Measurements from ENCODE around the gene VWC2.

VWC2 gene

DNA sequence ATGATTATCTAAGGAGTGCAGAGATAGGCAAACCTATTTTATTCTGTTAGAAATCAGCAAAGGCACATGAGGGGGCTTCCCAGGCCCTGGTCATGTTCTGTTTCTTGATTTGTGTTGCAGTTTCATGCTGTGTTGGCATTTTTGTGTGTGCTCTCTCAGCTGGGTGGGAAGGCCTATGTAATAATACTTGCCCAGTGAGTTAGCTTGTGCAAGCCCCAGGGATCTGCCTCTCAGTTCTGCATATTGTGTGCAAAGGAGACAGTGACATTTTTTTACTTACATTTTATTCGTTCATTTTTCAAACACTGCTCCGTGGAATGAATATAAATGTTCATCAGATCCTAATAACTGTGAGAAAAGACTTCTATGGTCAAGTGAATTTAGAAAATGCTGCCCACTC, 119.0 kb downstream of the VWC2 start:
- CTCF ChIA-PET: no interaction called here
- H3K9me3 Mint-ChIP-seq: no peaks in the 10 kb centered on the region
- no peak for DNase-seq

DNA sequence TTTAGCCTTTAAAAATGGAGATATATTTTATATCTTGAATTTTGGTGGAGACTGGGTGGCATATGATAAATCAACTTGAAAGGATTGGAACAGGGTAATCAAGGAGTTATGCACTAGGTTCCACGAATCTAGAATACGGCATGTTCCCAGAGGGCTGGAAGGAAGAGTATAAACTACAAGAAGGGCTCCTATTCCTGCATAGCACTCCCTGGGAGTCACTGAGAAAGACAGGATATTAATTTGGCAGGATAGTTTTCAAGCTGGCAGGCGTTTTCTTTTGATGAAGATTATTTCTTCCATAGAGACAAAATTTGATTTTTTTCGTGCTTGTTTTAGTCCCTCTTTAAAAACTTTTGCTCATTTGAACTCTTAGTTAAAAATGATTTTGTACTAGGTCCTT, 119.7 kb downstream of the VWC2 start:
- H3K27me3 Mint-ChIP-seq: no peaks in the 10 kb centered on the region
- H3K9me3 Mint-ChIP-seq: no peaks in the 10 kb centered on the region
- DNase-seq: no peak
- CTCF ChIA-PET: no interaction called here
- H3K27ac Mint-ChIP-seq: no peak overlapping the region
- no peaks in the 10 kb centered on the region for H3K36me3 Mint-ChIP-seq
- no peaks in the 10 kb centered on the region for H3K4me1 Mint-ChIP-seq
- H3K4me3 Mint-ChIP-seq: no peak overlapping the region

More for the DNA sequence above, 119.0 kb downstream of the VWC2 start:
- Mint-ChIP-seq H3K27me3 (no peaks in the 10 kb centered on the region), H3K4me3 (no peak overlapping the region), H3K4me1 (no peaks in the 10 kb centered on the region), H3K36me3 (no peaks in the 10 kb centered on the region), H3K27ac (no peak overlapping the region)

DNA sequence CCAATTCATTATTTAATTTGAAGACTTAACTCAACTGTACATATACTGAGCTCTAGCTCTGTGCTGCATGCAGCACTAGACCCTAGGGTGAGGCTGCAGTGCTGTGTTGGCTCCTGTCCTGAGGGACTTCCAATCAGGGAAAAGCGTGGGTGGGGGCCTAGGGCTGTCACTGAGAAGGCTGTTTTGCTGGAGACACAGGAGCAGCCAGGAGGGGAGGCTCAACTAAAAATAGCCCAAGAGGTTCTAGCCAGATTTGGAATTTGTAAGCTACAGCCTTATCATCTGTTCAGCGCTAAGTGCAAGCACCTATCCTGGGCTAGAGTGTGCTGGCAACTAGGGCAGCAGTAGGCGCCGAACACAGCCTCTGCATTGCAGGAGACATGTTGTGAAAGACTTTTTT, 121.1 kb downstream of the VWC2 start:
- Mint-ChIP-seq H3K27me3 (no peaks in the 10 kb centered on the region), H3K4me1 (no peaks in the 10 kb centered on the region), H3K4me3 (no peak overlapping the region), H3K27ac (no peak overlapping the region), H3K36me3 (no peaks in the 10 kb centered on the region), H3K9me3 (no peaks in the 10 kb centered on the region)
- no peak for DNase-seq
- CTCF ChIA-PET: no interaction called here

DNA sequence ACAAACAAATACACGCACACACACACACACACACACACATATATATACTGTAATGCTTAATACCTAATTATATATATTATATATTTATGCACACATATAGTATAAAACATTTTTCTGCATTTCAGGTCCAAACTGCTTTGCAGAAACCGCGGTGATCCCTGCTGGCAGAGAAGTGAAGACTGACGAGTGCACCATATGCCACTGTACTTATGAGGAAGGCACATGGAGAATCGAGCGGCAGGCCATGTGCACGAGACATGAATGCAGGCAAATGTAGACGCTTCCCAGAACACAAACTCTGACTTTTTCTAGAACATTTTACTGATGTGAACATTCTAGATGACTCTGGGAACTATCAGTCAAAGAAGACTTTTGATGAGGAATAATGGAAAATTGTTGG, 138.5 kb downstream of the VWC2 start:
- CTCF ChIA-PET: no interaction called here
- no peaks in the 10 kb centered on the region for H3K36me3 Mint-ChIP-seq
- no peak overlapping the region for H3K4me3 Mint-ChIP-seq
- H3K27ac Mint-ChIP-seq: no peak overlapping the region
- no peaks in the 10 kb centered on the region for H3K9me3 Mint-ChIP-seq
- no peak for DNase-seq
- peaks cover 6% of the 10 kb centered on the region for H3K27me3 Mint-ChIP-seq
- H3K4me1 Mint-ChIP-seq: no peaks in the 10 kb centered on the region

DNA sequence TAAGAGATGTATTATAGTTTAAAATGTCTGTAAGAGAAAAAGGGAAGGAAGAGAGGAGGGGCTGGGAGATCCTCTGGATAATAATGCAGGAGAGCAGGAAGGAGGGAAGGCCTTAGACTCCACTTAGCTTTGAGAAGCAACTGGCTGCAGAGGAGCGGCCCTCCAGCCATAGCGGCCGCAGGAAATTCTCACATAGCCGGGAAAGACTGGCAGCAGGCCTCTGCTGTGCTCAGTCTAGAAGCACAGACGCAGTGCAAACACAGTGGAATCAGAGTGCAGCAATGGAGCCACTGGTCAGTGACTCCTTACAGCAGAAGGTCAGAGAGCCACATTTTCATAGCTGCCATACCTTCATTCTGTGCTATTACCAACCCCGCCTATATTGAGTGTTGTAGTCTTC, 153.3 kb downstream of the VWC2 start:
- Mint-ChIP-seq H3K27me3 (no peaks in the 10 kb centered on the region), H3K4me1 (no peaks in the 10 kb centered on the region), H3K9me3 (peaks cover 6% of the 10 kb centered on the region), H3K27ac (no peak overlapping the region), H3K36me3 (no peaks in the 10 kb centered on the region), H3K4me3 (no peak overlapping the region)
- CTCF ChIA-PET: no interaction called here
- DNase-seq: no peak

DNA sequence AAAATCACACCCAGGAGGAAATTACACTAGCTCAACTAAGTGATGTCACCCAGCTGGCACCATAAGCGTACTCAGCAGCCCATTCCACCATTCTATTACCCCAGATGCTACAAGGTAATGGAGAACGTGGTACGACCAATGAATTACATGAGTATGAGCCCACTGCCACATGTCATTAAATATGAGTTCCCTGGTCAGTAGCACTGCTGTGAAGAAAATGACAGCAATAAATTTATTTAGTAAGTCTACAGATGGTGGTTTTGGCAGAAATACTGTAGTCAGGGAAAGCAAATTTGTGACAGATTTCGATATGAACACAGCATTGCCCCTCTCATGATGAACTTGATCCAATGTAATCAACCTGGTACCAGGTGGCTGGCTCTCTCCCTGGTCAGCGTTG, 154.2 kb downstream of the VWC2 start:
- H3K4me1 Mint-ChIP-seq: no peaks in the 10 kb centered on the region
- no peaks in the 10 kb centered on the region for H3K27me3 Mint-ChIP-seq
- H3K4me3 Mint-ChIP-seq: no peak overlapping the region
- CTCF ChIA-PET: no interaction called here
- peaks cover 12% of the 10 kb centered on the region for H3K9me3 Mint-ChIP-seq
- no peaks in the 10 kb centered on the region for H3K36me3 Mint-ChIP-seq
- no peak overlapping the region for H3K27ac Mint-ChIP-seq
- DNase-seq: no peak

DNA sequence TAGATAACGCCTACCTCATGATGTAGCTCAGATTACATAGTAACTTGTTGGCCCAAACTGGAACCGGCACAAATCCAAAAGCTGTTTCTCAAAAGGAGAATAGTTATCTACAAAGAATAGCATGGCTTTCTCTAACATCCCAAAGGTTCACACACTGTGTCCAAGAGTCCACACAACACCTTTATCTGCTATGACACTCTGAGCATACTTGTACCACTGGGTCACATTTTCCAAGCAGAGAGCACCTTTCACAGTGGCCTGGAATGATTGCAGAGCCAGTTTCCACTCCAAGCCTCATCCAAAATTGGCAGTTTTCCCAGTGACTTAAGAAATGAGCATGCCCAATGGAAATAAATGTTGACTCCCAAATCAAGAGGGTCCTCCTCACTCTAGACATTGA, 155.3 kb downstream of the VWC2 start:
- H3K36me3 Mint-ChIP-seq: no peaks in the 10 kb centered on the region
- H3K4me1 Mint-ChIP-seq: no peaks in the 10 kb centered on the region
- CTCF ChIA-PET: no interaction called here
- peaks cover 14% of the 10 kb centered on the region for H3K9me3 Mint-ChIP-seq
- no peaks in the 10 kb centered on the region for H3K27me3 Mint-ChIP-seq
- no peak for DNase-seq
- H3K27ac Mint-ChIP-seq: no peak overlapping the region
- no peak overlapping the region for H3K4me3 Mint-ChIP-seq

DNA sequence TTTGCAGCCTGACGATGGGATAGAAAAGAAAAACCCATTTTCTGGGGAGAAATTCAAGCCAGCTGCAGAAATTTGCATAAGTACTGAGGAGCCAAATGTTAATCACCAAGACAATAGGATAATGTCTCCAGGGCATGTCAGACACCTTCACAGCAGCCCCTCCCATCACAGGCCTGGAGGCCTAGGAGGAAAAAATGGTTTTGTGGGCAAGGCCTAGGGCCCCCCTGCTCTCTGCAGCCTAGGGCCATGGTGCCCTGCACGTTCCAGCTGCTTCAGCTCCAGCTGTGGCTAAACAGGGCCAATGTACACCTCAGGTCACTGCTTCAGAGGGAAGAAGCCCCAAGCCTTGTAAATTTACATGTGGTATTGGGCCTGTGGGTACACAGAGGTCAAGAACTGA, 158.2 kb downstream of the VWC2 start:
- Mint-ChIP-seq H3K4me1 (no peaks in the 10 kb centered on the region), H3K27ac (no peak overlapping the region), H3K9me3 (peaks cover 14% of the 10 kb centered on the region), H3K4me3 (no peak overlapping the region), H3K36me3 (no peaks in the 10 kb centered on the region), H3K27me3 (no peaks in the 10 kb centered on the region)
- DNase-seq: no peak
- CTCF ChIA-PET: no interaction called here

DNA sequence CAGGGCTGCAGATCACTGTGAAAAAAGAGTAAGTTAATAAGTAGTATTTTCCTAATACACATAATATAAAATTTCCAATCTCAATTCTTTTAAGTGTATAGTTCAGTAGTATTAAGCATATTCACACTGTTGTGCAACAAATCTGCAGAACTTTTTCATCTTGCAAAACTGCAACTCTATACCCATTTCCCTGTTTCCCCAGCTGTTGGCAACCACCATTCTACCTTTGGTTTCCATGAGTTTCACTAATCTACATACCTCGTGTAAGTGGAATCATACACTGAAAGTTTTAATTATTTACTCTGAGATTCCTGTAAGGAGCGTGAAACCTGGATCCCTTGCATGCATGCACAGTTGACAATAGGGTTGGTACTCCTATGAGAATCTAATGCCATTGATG, 164.2 kb downstream of the VWC2 start:
- no peak overlapping the region for H3K27ac Mint-ChIP-seq
- no peak for DNase-seq
- no peaks in the 10 kb centered on the region for H3K36me3 Mint-ChIP-seq
- H3K4me3 Mint-ChIP-seq: no peak overlapping the region
- H3K4me1 Mint-ChIP-seq: no peaks in the 10 kb centered on the region
- peaks cover 2% of the 10 kb centered on the region for H3K9me3 Mint-ChIP-seq
- CTCF ChIA-PET: no interaction called here
- H3K27me3 Mint-ChIP-seq: peaks cover 1% of the 10 kb centered on the region

Measured in activated naive CD4-positive, alpha-beta T cell treated with anti-CD3 and anti-CD28 coated beads, Interleukin-2, amount 10 ng/mL, durations not matched to agents 7 days and 5 days (primary cell).